CD14-positive monocyte (primary cell): Measurements from ENCODE around the gene ELOVL6. TPM values are rescaled to one million over a fixed set of nuclear protein-coding genes. Genes with fewer than 3 reads are reported as not detected.

Experiments used
- DNase-seq, 3 donors: peaks; one replicate each; pipeline ENCODE4 v3.0.0-alpha.2; 2011 to 2022
- H2AFZ ChIP-seq: 2 replicates; pipeline ENCODE4 v1.6.0; 2012; ENCODE audit warnings: mild to moderate bottlenecking, low read depth, low read length, inconsistent platforms; ENCODE audit not compliant: insufficient read depth, poor library complexity, severe bottlenecking
- H3K27ac ChIP-seq, 2 donors: 1 replicate in 1 of 2; 2 replicates in 1 of 2; pipeline ENCODE4 v1.5.1; 2012 to 2013; ENCODE audit warnings: low read length in 2 of 2, control low read depth in 1 of 2, inconsistent platforms in 1 of 2, low read depth in 1 of 2, mild to moderate bottlenecking in 1 of 2
- H3K27me3 ChIP-seq, 2 donors: one replicate each; pipeline versions ENCODE4 v1.6.0 to v1.6.1; 2011 to 2013; ENCODE audit warnings: low read length in 2 of 2; ENCODE audit not compliant: control insufficient read depth in 2 of 2, insufficient read depth in 2 of 2
- H3K36me3 ChIP-seq, 2 donors: replicated peaks in 1 of 2; 1 replicate in 1 of 2; 2 replicates in 1 of 2; pipeline versions ENCODE4 v1.5.1 to v1.6.1; 2012 to 2013; ENCODE audit warnings: low read length in 2 of 2, control low read depth in 1 of 2, inconsistent platforms in 1 of 2, mild to moderate bottlenecking in 1 of 2; ENCODE audit not compliant: insufficient read depth in 2 of 2, control insufficient read depth in 1 of 2
- H3K4me1 ChIP-seq, 2 donors: 1 replicate in 1 of 2; 2 replicates in 1 of 2; pipeline versions ENCODE4 v1.5.1 to v1.6.1; 2012 to 2013; ENCODE audit warnings: low read length in 2 of 2, control low read depth in 1 of 2, inconsistent platforms in 1 of 2, mild to moderate bottlenecking in 1 of 2, moderate library complexity in 1 of 2; ENCODE audit not compliant: insufficient read depth in 2 of 2, control insufficient read depth in 1 of 2
- H3K4me2 ChIP-seq: replicated peaks from 2 replicates; pipeline ENCODE3; 2012; ENCODE audit warnings: low read length, moderate library complexity, mild to moderate bottlenecking; ENCODE audit not compliant: poor library complexity, severe bottlenecking; ENCODE audit errors: extremely low read depth
- H3K4me3 ChIP-seq, 3 experiments: fragments of 200-600 bp in 1 of 3; sonication (generic) in 1 of 3; replicated peaks in 1 of 3; 1 replicate in 2 of 3; 2 replicates in 1 of 3; pipeline ENCODE4 v1.5.1; 2011 to 2013; ENCODE audit warnings: low read length in 3 of 3, mild to moderate bottlenecking in 3 of 3, control low read depth in 2 of 3, low read depth in 2 of 3, inconsistent platforms in 1 of 3, moderate library complexity in 1 of 3
- H3K79me2 ChIP-seq: 2 replicates; pipeline ENCODE4 v1.6.0; 2012; ENCODE audit warnings: mild to moderate bottlenecking, control low read depth, inconsistent platforms, low read length, moderate library complexity; ENCODE audit not compliant: insufficient read depth
- H3K9ac ChIP-seq: 2 replicates; pipeline ENCODE4 v1.6.0; 2017; ENCODE audit warnings: low read length, mild to moderate bottlenecking; ENCODE audit not compliant: insufficient read depth, poor library complexity, severe bottlenecking
- H3K9me3 ChIP-seq, 2 donors: replicated peaks in 1 of 2; 1 replicate in 1 of 2; 2 replicates in 1 of 2; pipeline versions ENCODE4 v1.5.1 to v1.6.1; 2012 to 2013; ENCODE audit warnings: low read length in 2 of 2, control low read depth in 1 of 2; ENCODE audit not compliant: control insufficient read depth in 1 of 2, insufficient read depth in 1 of 2
- H4K20me1 ChIP-seq: 2 replicates; pipeline ENCODE4 v1.6.0; 2012; ENCODE audit warnings: mild to moderate bottlenecking, low read length, control low read depth, moderate library complexity; ENCODE audit not compliant: insufficient read depth
- H3K27ac Mint-ChIP-seq, 7 donors: one replicate each; pipeline ENCODE4 v1.8.0; 2020; ENCODE audit warnings: mild to moderate bottlenecking in 7 of 7, mixed read lengths in 7 of 7, moderate library complexity in 6 of 7, inconsistent platforms in 2 of 7
- H3K27me3 Mint-ChIP-seq, 3 donors: one replicate each; pipeline ENCODE4 v1.8.0; 2021 to 2022; ENCODE audit warnings: low read depth in 3 of 3, mild to moderate bottlenecking in 3 of 3, mixed read lengths in 3 of 3, moderate library complexity in 3 of 3, inconsistent platforms in 1 of 3
- H3K36me3 Mint-ChIP-seq, 2 donors: one replicate each; pipeline ENCODE4 v1.8.0; 2020; ENCODE audit warnings: mixed read lengths in 2 of 2, inconsistent platforms in 1 of 2, mild to moderate bottlenecking in 1 of 2
- H3K4me1 Mint-ChIP-seq: one replicate; pipeline ENCODE4 v1.8.0; 2020; ENCODE audit warnings: mild to moderate bottlenecking, mixed read lengths
- H3K4me3 Mint-ChIP-seq, 2 donors: one replicate each; pipeline ENCODE4 v1.8.0; 2020; ENCODE audit warnings: mild to moderate bottlenecking in 2 of 2, mixed read lengths in 2 of 2, moderate library complexity in 1 of 2
- H3K9me3 Mint-ChIP-seq, 7 donors: one replicate each; pipeline ENCODE4 v1.8.0; 2020 to 2022; ENCODE audit warnings: mixed read lengths in 7 of 7, mild to moderate bottlenecking in 6 of 7, moderate library complexity in 6 of 7, inconsistent platforms in 2 of 7
- WGBS: methylation state at CpG from one replicate; pipeline ENCODE4 v1.1.5; 2013; ENCODE audit warnings: missing lambda C conversion rate; ENCODE audit not compliant: insufficient coverage; 5-methylcytosine and 5-hydroxymethylcytosine counted together
- intact Hi-C, 2 donors: fragments of 100-400 bp; cut with micrococcal nuclease; formaldehyde crosslinking; loops; one replicate each; pipeline versions ENCODE4 v1.15.0 to v1.15.1; 2023
- polyA plus RNA-seq, 3 donors: library from polyadenylated mRNA; depleted of rRNA in 1 of 3; unstranded in 2 of 3; stranded (reverse) in 1 of 3; fragments of 300-500 nt in 2 of 3; fragments of >200 nt in 1 of 3; fragmentation: Illumina TruSeq in 2 of 3; gene quantifications; 1 replicate in 2 of 3; 2 replicates in 1 of 3; pipeline ENCODE4 v1.2.3, GENCODE V29; 2012 to 2021
- TF ChIP-seq, protein P1 (sequence below): fragments of 200-600 bp; IDR thresholded peaks from one replicate; pipeline ENCODE4 v1.8.0; 2022; ENCODE audit warnings: antibody characterized with exemption, mild to moderate bottlenecking

ELOVL6 gene
- polyA plus RNA-seq, 3 donors: 0.11 to 0.19 TPM; not detected in 1

DNA sequence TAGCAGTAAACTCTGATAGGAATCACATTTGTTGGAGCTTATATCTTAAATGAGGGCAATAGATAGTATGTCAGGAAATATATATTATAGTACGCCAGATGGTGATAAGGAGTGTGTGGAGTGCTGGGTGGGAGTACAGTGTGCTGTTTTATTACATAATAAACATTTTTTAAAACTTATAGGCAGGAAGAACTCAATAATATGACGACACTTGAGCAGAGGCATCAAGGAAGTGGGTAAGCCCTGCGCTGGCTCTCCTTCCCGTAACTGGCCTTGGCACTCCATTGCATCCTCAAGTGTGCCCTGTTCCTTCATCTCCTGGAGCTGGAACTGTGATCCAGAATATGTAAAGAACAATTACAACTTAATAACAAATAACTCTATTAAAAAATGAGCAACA lies 123.8 kb downstream of the ELOVL6 start:
- 77% methylated on average over 3 of the region's 4 CpGs for WGBS
- H3K4me3 ChIP-seq: no peak overlapping the region
- no peak overlapping the region for H3K4me3 Mint-ChIP-seq
- H3K27ac ChIP-seq: no peak overlapping the region
- intact Hi-C loops: no loop called here
- H3K36me3 Mint-ChIP-seq: no peaks in the 10 kb centered on the region
- H3K27ac Mint-ChIP-seq: no peak overlapping the region
- no peaks in the 10 kb centered on the region for H3K36me3 ChIP-seq
- no peak for DNase-seq
- no peak overlapping the region for H3K9ac ChIP-seq
- no peaks in the 10 kb centered on the region for H4K20me1 ChIP-seq
- H3K4me1 Mint-ChIP-seq: peaks cover 8% of the 10 kb centered on the region
- H3K9me3 ChIP-seq: peaks cover 0 to 4% of the 10 kb centered on the region in 2 donors
- no peaks in the 10 kb centered on the region for H3K27me3 ChIP-seq
- H3K27me3 Mint-ChIP-seq: peaks cover 2 to 4% (median 2%) of the 10 kb centered on the region in 3 donors
- H3K4me1 ChIP-seq: no peaks in the 10 kb centered on the region
- TF ChIP-seq, protein P1, sequence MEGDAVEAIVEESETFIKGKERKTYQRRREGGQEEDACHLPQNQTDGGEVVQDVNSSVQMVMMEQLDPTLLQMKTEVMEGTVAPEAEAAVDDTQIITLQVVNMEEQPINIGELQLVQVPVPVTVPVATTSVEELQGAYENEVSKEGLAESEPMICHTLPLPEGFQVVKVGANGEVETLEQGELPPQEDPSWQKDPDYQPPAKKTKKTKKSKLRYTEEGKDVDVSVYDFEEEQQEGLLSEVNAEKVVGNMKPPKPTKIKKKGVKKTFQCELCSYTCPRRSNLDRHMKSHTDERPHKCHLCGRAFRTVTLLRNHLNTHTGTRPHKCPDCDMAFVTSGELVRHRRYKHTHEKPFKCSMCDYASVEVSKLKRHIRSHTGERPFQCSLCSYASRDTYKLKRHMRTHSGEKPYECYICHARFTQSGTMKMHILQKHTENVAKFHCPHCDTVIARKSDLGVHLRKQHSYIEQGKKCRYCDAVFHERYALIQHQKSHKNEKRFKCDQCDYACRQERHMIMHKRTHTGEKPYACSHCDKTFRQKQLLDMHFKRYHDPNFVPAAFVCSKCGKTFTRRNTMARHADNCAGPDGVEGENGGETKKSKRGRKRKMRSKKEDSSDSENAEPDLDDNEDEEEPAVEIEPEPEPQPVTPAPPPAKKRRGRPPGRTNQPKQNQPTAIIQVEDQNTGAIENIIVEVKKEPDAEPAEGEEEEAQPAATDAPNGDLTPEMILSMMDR: no peak
- H3K4me2 ChIP-seq: no peak overlapping the region
- H2AFZ ChIP-seq: no peak overlapping the region
- no peaks in the 10 kb centered on the region for H3K79me2 ChIP-seq
- H3K9me3 Mint-ChIP-seq: peaks cover 7 to 28% (median 17%) of the 10 kb centered on the region in 7 donors

DNA sequence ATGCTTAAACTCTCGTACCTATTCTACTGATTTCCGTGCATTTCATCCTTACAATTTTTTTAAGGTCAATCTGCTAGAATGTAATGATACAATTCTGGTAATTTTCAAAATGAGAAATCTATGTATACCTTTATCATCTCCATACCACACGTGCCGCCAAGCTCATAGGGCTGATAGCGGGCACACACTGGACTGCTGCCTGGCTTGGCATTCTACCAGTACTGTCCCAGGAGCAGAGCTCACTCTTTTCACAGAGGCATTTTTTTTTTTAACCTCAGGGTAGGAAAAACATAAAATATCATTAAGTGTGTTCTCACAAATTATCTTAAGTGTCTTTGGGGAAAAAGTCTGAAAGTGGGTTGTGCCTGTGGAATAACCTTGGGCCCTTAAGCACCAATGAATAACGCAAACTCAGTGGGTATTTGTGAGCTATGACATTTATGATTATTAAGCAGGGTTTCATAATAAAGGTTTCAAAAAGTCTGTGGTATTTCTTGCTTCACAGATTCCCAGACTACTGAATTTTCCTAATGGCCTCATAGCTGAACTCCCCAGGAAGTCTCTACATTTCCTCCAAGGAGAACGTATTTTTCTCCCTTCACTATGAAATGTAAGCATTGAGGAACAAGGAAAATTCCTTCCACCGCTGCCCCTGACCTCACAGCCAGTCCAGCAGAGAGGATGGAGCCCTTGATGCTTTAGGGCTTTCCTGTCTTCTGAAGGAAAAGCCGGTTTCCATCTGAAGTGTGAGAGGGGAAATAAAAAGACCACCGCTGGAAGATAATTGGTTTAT lies 125.2 kb downstream of the ELOVL6 start:
- no peaks in the 10 kb centered on the region for H3K36me3 Mint-ChIP-seq
- peaks cover 8 to 27% (median 16%) of the 10 kb centered on the region in 7 donors for H3K9me3 Mint-ChIP-seq
- Histone ChIP-seq H3K4me2 (no peak overlapping the region), H3K9ac (no peak overlapping the region), H3K9me3 (peaks cover 0 to 4% of the 10 kb centered on the region in 2 donors), H3K27ac (no peak overlapping the region), H4K20me1 (no peaks in the 10 kb centered on the region), H3K79me2 (no peaks in the 10 kb centered on the region), H3K4me3 (no peak overlapping the region), H3K27me3 (no peaks in the 10 kb centered on the region), H2AFZ (no peak overlapping the region), H3K36me3 (no peaks in the 10 kb centered on the region), H3K4me1 (no peaks in the 10 kb centered on the region)
- no peak overlapping the region for H3K4me3 Mint-ChIP-seq
- TF ChIP-seq, protein P1: no peak
- no peak overlapping the region for H3K27ac Mint-ChIP-seq
- no CpG with 5 or more reads among the region's 10 CpGs for WGBS
- peaks cover 8% of the 10 kb centered on the region for H3K4me1 Mint-ChIP-seq
- no peak for DNase-seq
- intact Hi-C loops: no loop called here
- H3K27me3 Mint-ChIP-seq: peaks cover 1 to 7% (median 2%) of the 10 kb centered on the region in 3 donors
